ENCODE measurements around the gene FAM227B. TPM values are rescaled to one million over a fixed set of nuclear protein-coding genes. Genes with fewer than 3 reads are reported as not detected.
"Not testable (repeated sequence)": the region's sequence is repeated elsewhere in the genome, so short reads cannot be mapped to it uniquely, and the experiment has no call there.

FAM227B gene
- total RNA-seq, 1 donor from 2014 or later = 8.0 TPM

- Mint-ChIP-seq H3K27ac (no peak overlapping the region), H3K4me3 (no peak overlapping the region), H3K36me3 (peaks cover 20% of the 10 kb centered on the region), H3K9me3 (peaks cover 21% of the 10 kb centered on the region), H3K4me1 (no peaks in the 10 kb centered on the region), H3K27me3 (ENCODE audit: low read depth) (no peaks in the 10 kb centered on the region)
- no peak for DNase-seq (ENCODE audit: low spot score in 2 of 2, unreplicated experiment in 2 of 2)
- TF ChIP-seq, protein P1, sequence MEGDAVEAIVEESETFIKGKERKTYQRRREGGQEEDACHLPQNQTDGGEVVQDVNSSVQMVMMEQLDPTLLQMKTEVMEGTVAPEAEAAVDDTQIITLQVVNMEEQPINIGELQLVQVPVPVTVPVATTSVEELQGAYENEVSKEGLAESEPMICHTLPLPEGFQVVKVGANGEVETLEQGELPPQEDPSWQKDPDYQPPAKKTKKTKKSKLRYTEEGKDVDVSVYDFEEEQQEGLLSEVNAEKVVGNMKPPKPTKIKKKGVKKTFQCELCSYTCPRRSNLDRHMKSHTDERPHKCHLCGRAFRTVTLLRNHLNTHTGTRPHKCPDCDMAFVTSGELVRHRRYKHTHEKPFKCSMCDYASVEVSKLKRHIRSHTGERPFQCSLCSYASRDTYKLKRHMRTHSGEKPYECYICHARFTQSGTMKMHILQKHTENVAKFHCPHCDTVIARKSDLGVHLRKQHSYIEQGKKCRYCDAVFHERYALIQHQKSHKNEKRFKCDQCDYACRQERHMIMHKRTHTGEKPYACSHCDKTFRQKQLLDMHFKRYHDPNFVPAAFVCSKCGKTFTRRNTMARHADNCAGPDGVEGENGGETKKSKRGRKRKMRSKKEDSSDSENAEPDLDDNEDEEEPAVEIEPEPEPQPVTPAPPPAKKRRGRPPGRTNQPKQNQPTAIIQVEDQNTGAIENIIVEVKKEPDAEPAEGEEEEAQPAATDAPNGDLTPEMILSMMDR (IDR thresholded peaks at IDR 0.05; ENCODE audit: unreplicated experiment) = no peak
Measured at GRCh38 chr15:49573421-49573820, 47.2 kb downstream of the FAM227B start.

DNA sequence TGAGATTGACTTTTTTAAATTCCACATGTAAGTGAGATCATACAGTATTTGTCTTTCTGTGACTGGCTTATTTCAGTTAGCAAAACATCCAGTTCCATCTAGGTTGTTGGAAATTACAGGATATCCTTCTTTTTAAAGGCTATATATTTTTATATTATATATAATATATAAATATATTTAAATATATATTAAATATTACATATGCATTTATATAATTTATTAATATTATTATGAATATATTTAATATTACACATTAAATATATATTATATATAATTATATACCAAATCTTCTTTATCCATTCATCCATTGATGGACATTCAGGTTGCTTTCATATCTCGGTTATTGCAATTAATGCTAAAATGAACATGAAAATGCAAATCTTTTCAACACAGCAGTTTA is 49.9 kb downstream of the FAM227B start:
- H3K36me3 Mint-ChIP-seq = peaks cover 20% of the 10 kb centered on the region
- no peak overlapping the region for H3K27ac Mint-ChIP-seq

DNA sequence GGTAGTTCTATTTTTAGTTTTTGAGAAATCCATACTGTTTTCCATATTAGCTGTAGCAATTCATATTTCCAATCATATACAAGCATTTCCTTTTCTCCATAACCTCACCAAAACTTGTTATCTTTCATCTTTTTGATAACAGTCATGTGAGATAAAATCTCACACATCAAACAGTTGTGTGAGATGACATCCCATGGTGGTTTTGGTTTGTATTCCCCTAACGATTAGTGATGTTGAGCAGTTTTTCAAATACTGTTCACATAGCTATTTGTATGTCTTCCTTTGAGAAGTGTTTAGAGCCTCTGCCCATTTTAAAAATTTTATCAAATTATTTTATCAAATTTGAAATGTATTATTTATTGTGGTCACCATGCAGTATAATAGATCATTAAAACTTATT is 50.4 kb downstream of the FAM227B start:
- Mint-ChIP-seq H3K27me3 (ENCODE audit: low read depth) (no peaks in the 10 kb centered on the region), H3K36me3 (peaks cover 20% of the 10 kb centered on the region), H3K4me3 (no peak overlapping the region), H3K4me1 (no peaks in the 10 kb centered on the region), H3K27ac (no peak overlapping the region), H3K9me3 (peaks cover 21% of the 10 kb centered on the region)
- TF ChIP-seq, protein P1 (IDR thresholded peaks at IDR 0.05; ENCODE audit: unreplicated experiment) = no peak
- DNase-seq (ENCODE audit: low spot score in 2 of 2, unreplicated experiment in 2 of 2) = no peak

More for the DNA sequence above, 49.9 kb downstream of the FAM227B start:
- no peak for DNase-seq (ENCODE audit: low spot score in 2 of 2, unreplicated experiment in 2 of 2)
- Mint-ChIP-seq H3K4me3 (no peak overlapping the region), H3K9me3 (peaks cover 21% of the 10 kb centered on the region), H3K27me3 (ENCODE audit: low read depth) (no peaks in the 10 kb centered on the region), H3K4me1 (no peaks in the 10 kb centered on the region)
- TF ChIP-seq, protein P1 (IDR thresholded peaks at IDR 0.05; ENCODE audit: unreplicated experiment) = no peak

DNA sequence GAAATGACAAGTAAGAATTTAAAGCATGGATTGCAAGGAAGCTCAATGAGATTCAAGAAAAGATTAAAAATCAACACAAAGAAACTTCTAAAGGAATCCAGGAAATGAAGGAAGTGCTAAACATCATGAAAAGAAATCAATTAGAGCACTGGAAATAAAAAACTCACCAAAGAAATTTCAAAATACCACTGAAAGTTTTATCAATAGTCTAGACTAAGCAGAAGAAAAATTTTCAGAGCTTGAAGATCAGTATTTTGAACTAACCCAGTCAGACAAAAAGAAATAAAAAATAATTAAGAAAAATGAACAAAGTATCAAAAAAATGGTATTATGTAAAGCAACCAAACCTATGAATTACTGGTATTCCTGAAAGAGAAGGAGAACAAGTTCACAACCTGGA is 60.6 kb downstream of the FAM227B start:
- Mint-ChIP-seq H3K27me3 (ENCODE audit: low read depth) (no peaks in the 10 kb centered on the region), H3K27ac (no peak overlapping the region), H3K4me1 (no peaks in the 10 kb centered on the region), H3K36me3 (peaks cover 33% of the 10 kb centered on the region), H3K9me3 (peaks cover 68% of the 10 kb centered on the region), H3K4me3 (no peak overlapping the region)
- DNase-seq (ENCODE audit: low spot score in 2 of 2, unreplicated experiment in 2 of 2) = no peak
- TF ChIP-seq, protein P1 (IDR thresholded peaks at IDR 0.05; ENCODE audit: unreplicated experiment) = no peak

DNA sequence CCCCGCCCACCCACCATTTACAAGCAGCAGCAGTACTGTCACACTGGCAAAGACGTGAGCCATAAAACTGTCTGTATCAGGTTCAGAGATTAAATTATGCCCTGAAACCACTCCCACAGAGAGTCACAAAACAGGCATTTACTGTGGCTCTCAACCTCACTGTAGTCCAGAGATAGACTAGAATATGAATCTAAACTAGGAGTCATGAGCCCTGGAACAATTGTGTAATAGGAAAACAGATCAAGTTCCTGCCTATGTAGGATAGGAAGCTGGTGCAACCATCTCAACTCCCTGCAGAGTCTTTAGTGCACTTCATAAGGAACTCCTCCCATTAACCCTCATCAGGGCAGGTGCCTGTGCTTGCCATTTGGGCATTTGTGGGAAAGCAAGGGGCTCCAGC is 61.7 kb downstream of the FAM227B start:
- Mint-ChIP-seq H3K4me1 (no peaks in the 10 kb centered on the region), H3K9me3 (peaks cover 68% of the 10 kb centered on the region), H3K27me3 (ENCODE audit: low read depth) (no peaks in the 10 kb centered on the region), H3K27ac (no peak overlapping the region), H3K4me3 (no peak overlapping the region), H3K36me3 (peaks cover 28% of the 10 kb centered on the region)
- no peak for DNase-seq (ENCODE audit: low spot score in 2 of 2, unreplicated experiment in 2 of 2)
- TF ChIP-seq, protein P1 (IDR thresholded peaks at IDR 0.05; ENCODE audit: unreplicated experiment) = no peak

DNA sequence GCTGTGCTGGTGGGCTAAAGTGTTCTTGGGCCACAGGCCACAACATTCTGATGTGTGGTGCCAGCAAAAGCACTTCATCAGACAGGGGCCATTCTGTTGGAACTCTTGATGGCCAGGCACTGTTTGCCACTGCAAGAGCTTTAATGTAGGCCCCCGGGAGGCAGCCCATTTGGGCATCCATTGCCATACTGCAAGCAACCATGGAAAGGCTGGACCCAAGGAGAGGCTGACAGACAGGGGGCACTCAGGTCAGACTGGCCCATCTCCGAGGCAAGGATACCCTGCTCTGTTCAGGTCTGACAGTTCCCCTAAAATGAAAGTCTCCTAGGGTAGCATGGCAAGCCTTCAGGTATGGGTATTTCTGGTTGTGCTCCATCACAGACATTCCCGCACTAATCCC is 64.2 kb downstream of the FAM227B start:
- Mint-ChIP-seq H3K27ac (no peak overlapping the region), H3K36me3 (peaks cover 15% of the 10 kb centered on the region), H3K9me3 (peaks cover 63% of the 10 kb centered on the region), H3K27me3 (ENCODE audit: low read depth) (no peaks in the 10 kb centered on the region), H3K4me1 (no peaks in the 10 kb centered on the region), H3K4me3 (no peak overlapping the region)
- TF ChIP-seq, protein P1 (IDR thresholded peaks at IDR 0.05; ENCODE audit: unreplicated experiment) = no peak
- DNase-seq (ENCODE audit: low spot score in 2 of 2, unreplicated experiment in 2 of 2) = no peak

- H3K27ac Mint-ChIP-seq; H3K4me3 Mint-ChIP-seq; H3K4me1 Mint-ChIP-seq; DNase-seq (ENCODE audit: low spot score in 2 of 2, unreplicated experiment in 2 of 2); H3K36me3 Mint-ChIP-seq; H3K27me3 Mint-ChIP-seq (ENCODE audit: low read depth): not testable (repeated sequence)
- H3K9me3 Mint-ChIP-seq = peaks cover 57% of the 10 kb centered on the region
Measured at GRCh38 chr15:49550342-49550741, 70.3 kb downstream of the FAM227B start.
